Sigmoid colon (tissue), 4 donors: Measurements from ENCODE around the gene OASL.

Source experiments
- EP300 ChIP-seq, 4 donors: sonication (generic); formaldehyde crosslinking; IDR thresholded peaks; one replicate each; pipeline ENCODE4 v1.6.1; 2017; ENCODE audit warnings: antibody characterized with exemption in 4 of 4
- POLR2A ChIP-seq, 2 donors: fragments of 450-650 bp; IDR thresholded peaks; one replicate each; pipeline ENCODE4 v1.6.1; 2016; ENCODE audit warnings: antibody characterized with exemption in 2 of 2, mild to moderate bottlenecking in 2 of 2, moderate library complexity in 2 of 2
- POLR2AphosphoS5 ChIP-seq, 4 donors: sonication (generic); formaldehyde crosslinking; IDR thresholded peaks; one replicate each; pipeline ENCODE4 v1.6.1; 2017; ENCODE audit warnings: antibody characterized with exemption in 4 of 4
- TF ChIP-seq, protein P1 (sequence below), 4 experiments: fragments of 450-650 bp in 3 of 4; fragments of 200-600 bp in 1 of 4; IDR thresholded peaks; one replicate each; pipeline ENCODE4 v1.5.1; 2016 to 2019; ENCODE audit warnings: antibody characterized with exemption in 4 of 4, mild to moderate bottlenecking in 3 of 4, moderate library complexity in 2 of 4

DNA sequence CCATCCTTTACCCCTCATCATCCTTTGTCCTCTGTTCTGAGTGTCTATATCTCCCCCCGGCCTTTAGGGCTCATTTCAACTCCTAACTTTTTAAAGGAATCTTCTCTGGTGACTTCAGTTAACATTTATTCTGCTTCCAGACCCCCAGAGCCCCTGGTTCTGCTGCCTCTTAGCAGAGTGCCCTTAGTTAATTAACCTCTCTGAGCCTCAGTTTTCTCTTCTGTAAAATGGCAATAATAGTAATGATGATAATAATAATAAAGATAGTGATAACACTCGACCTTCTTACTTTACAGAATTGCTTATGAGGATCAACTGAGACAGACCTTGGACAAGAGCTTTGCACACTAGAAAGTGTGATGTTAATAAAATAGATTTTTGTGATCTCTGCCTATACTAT lies 16.3 kb downstream of the OASL start:
- TF ChIP-seq, protein P1, sequence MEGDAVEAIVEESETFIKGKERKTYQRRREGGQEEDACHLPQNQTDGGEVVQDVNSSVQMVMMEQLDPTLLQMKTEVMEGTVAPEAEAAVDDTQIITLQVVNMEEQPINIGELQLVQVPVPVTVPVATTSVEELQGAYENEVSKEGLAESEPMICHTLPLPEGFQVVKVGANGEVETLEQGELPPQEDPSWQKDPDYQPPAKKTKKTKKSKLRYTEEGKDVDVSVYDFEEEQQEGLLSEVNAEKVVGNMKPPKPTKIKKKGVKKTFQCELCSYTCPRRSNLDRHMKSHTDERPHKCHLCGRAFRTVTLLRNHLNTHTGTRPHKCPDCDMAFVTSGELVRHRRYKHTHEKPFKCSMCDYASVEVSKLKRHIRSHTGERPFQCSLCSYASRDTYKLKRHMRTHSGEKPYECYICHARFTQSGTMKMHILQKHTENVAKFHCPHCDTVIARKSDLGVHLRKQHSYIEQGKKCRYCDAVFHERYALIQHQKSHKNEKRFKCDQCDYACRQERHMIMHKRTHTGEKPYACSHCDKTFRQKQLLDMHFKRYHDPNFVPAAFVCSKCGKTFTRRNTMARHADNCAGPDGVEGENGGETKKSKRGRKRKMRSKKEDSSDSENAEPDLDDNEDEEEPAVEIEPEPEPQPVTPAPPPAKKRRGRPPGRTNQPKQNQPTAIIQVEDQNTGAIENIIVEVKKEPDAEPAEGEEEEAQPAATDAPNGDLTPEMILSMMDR (IDR thresholded peaks at IDR 0.05), result no peak
- TF ChIP-seq POLR2A (IDR thresholded peaks at IDR 0.05) (no peak), EP300 (IDR thresholded peaks at IDR 0.05) (no peak), POLR2AphosphoS5 (IDR thresholded peaks at IDR 0.05) (no peak)
